Adrenal gland (tissue), 12 donors: ENCODE results near the gene TEAD4. TPM values are rescaled to one million over a fixed set of nuclear protein-coding genes. Genes with fewer than 3 reads are reported as not detected.
A peak's percentile ranks its signal among the peaks of the same experiment; 100 is the strongest.

Experiments used
- DNase-seq, 7 donors: peaks; one replicate each; pipeline ENCODE4 v3.0.0-alpha.2; 2019 to 2020
- H3K27ac ChIP-seq, 5 donors: fragments of 200-600 bp; sonication (generic) in 4 of 5; 1 replicate in 3 of 5; 2 replicates in 2 of 5; pipeline versions ENCODE4 v1.5.1 to v1.8.0; 2016 to 2020; ENCODE audit warnings: mild to moderate bottlenecking in 1 of 5
- H3K27me3 ChIP-seq: fragments of 200-600 bp; 2 replicates; pipeline ENCODE4 v1.8.0; 2021
- H3K36me3 ChIP-seq, 2 donors: fragments of 200-600 bp; replicated peaks in 1 of 2; 1 replicate in 1 of 2; 2 replicates in 1 of 2; pipeline versions ENCODE4 v1.5.1 to v1.8.0; 2018 to 2022
- H3K4me1 ChIP-seq, 2 donors: fragments of 200-600 bp; replicated peaks in 1 of 2; 1 replicate in 1 of 2; 2 replicates in 1 of 2; pipeline versions ENCODE4 v1.5.1 to v1.8.0; 2018 to 2021
- H3K4me3 ChIP-seq, 4 donors: fragments of 200-600 bp; sonication (generic) in 3 of 4; one replicate each; pipeline ENCODE4 v1.5.1; 2016 to 2018
- H3K9me3 ChIP-seq, 3 donors: fragments of 200-600 bp; sonication (generic) in 1 of 3; replicated peaks in 1 of 3; 1 replicate in 2 of 3; 2 replicates in 1 of 3; pipeline versions ENCODE4 v1.5.1 to v1.8.0; 2016 to 2021
- CTCF ChIP-seq, 6 experiments: fragments of 450-650 bp in 4 of 6; fragments of 200-600 bp in 2 of 6; sonication (generic) in 1 of 6; IDR thresholded peaks; 1 replicate in 5 of 6; 2 replicates in 1 of 6; pipeline versions ENCODE4 v1.5.1 to v1.8.0; 2016 to 2021; ENCODE audit warnings: antibody characterized with exemption in 6 of 6, mild to moderate bottlenecking in 2 of 6, moderate library complexity in 1 of 6
- POLR2A ChIP-seq, 2 donors: fragments of 450-650 bp; IDR thresholded peaks; one replicate each; pipeline ENCODE4 v1.6.1; 2017; ENCODE audit warnings: antibody characterized with exemption in 2 of 2, mild to moderate bottlenecking in 2 of 2, moderate library complexity in 1 of 2
- WGBS, 4 donors: extraction: QIAGEN DNeasy Blood & Tissue Kit in 2 of 4; methylation state at CpG; one replicate each; pipeline versions ENCODE4 v1.1.5 to v1.1.7; 2013 to 2017; 5-methylcytosine and 5-hydroxymethylcytosine counted together
- intact Hi-C, 2 donors: fragments of 100-400 bp; cut with DNase I; formaldehyde crosslinking; loops; one replicate each; pipeline versions ENCODE4 v1.14.1 to v1.15.0; 2022 to 2023
- polyA plus RNA-seq, 3 donors: library from polyadenylated mRNA; stranded (reverse); fragments of 200-250 nt in 2 of 3; fragments of 350-450 nt in 1 of 3; fragmentation: Illumina TruSeq in 1 of 3; extraction: RNeasy Lipid Tissue Mini Kit (QIAGEN cat#74804) in 1 of 3; gene quantifications; one replicate each; pipeline ENCODE4 v1.2.3, GENCODE V29; 2013 to 2014
- total RNA-seq, 9 donors: library from RNA; depleted of rRNA in 4 of 9; stranded (reverse); fragments of >200 nt in 4 of 9; fragments of 120-200 nt in 1 of 9; fragmentation: NEBNext Ultra II Directional in 1 of 9; extraction: Animal tissue kit (Norgen Biotek cat#: 25700) in 1 of 9; gene quantifications; one replicate each; pipeline versions ENCODE4 v1.1.0 to v1.2.4, GENCODE V29; 2013 to 2023
- donor health status: healthy with polysubstance abuse.
- donor health status: Bipolar disorder and iron deficiency.
- donor health status: DM: yes; HTN: yes; CAD: no.
- donor health status: DM: no; HTN: no; CAD: no.
- donor health status: DM: no; HTN: no; CAD: no.
- donor health status: DM: yes; HTN: yes; CAD: no.

The TEAD4 gene
- total and polyA plus RNA-seq, 12 donors: 1.2 to 16.6 (median 7.6) TPM

- intact Hi-C loops: loop anchor here (10.0 kb wide), 2 partner anchors 65 to 95 kb away; partner anchors contain the start of gene TEX52 (in 1 of the 2)
- TF ChIP-seq CTCF (IDR thresholded peaks at IDR 0.05) (no peak), POLR2A (IDR thresholded peaks at IDR 0.05) (no peak)
- 73 to 89% (median 83%) methylated on average over 4 of the region's 4 CpGs for WGBS, 4 donors
These were observed 9.8 kb upstream of the TEAD4 start for GRCh38 chr12:2949411-2949810.

GRCh38 chr12:2955888-2956287, 3.3 kb upstream of the TEAD4 start:
- TF ChIP-seq CTCF (IDR thresholded peaks at IDR 0.05) (no peak), POLR2A (IDR thresholded peaks at IDR 0.05) (no peak)
- Histone ChIP-seq H3K27me3 (peaks cover 9% of the 10 kb centered on the region), H3K4me3 (no peak overlapping the region), H3K36me3 (no peaks in the 10 kb centered on the region), H3K9me3 (no peaks in the 10 kb centered on the region), H3K4me1 (peaks cover 7 to 12% of the 10 kb centered on the region in 2 donors), H3K27ac (no peak overlapping the region)
- no peak for DNase-seq
- intact Hi-C loops: no loop called here
- 85 to 100% (median 87%) methylated on average over 1 of the region's 1 CpG for WGBS, 4 donors

More at GRCh38 chr12:2949411-2949810, 9.8 kb upstream of the TEAD4 start:
- Histone ChIP-seq H3K4me3 (no peak overlapping the region), H3K27me3 (no peaks in the 10 kb centered on the region), H3K9me3 (no peaks in the 10 kb centered on the region), H3K27ac (no peak overlapping the region), H3K36me3 (no peaks in the 10 kb centered on the region), H3K4me1 (peaks cover 0 to 4% of the 10 kb centered on the region in 2 donors)
- DNase-seq: no peak

- 60 to 68% (median 62%) methylated on average over 10 to 11 of the region's 11 CpGs for WGBS, 4 donors
- peaks cover 17% of the 10 kb centered on the region for H3K27me3 ChIP-seq
- no peak for DNase-seq
- H3K4me3 ChIP-seq: peak overlapping the region in 1 of 4 donors; percentile 66
- no peaks in the 10 kb centered on the region for H3K36me3 ChIP-seq
- H3K9me3 ChIP-seq: no peaks in the 10 kb centered on the region
- intact Hi-C loops: no loop called here
- H3K4me1 ChIP-seq: peaks cover 7 to 12% of the 10 kb centered on the region in 2 donors
- peak overlapping the region in 2 of 5 donors; percentile 52 to 94 for H3K27ac ChIP-seq
- no peak for TF ChIP-seq POLR2A (IDR thresholded peaks at IDR 0.05)
- peak in 2 of 6 experiments; percentile 10 to 13 for TF ChIP-seq CTCF (IDR thresholded peaks at IDR 0.05)
These were observed 1.3 kb upstream of the TEAD4 start for GRCh38 chr12:2957816-2958431.

- peak in 5 of 7 donors; percentile 35 to 41 (median 39) for DNase-seq
- intact Hi-C loops: no loop called here
- H3K4me3 ChIP-seq: peak overlapping the region in 2 of 4 donors; percentile 19 to 66
- peaks cover 18% of the 10 kb centered on the region for H3K27me3 ChIP-seq
- H3K9me3 ChIP-seq: no peaks in the 10 kb centered on the region
- no peak for TF ChIP-seq CTCF (IDR thresholded peaks at IDR 0.05)
- TF ChIP-seq POLR2A (IDR thresholded peaks at IDR 0.05): no peak
- no peaks in the 10 kb centered on the region for H3K36me3 ChIP-seq
- 0 to 1% (median 1%) methylated on average over 19 to 47 of the region's 48 CpGs for WGBS, 4 donors
- H3K4me1 ChIP-seq: peaks cover 7 to 12% of the 10 kb centered on the region in 2 donors
- H3K27ac ChIP-seq: peak overlapping the region in 2 of 5 donors; percentile 52 to 94
These were observed 585 bp upstream of the TEAD4 start for GRCh38 chr12:2958432-2959191.
